Measurements from ENCODE around the gene P2RY8.
"Not testable (repeated sequence)": the region's sequence is repeated elsewhere in the genome, so short reads cannot be mapped to it uniquely, and the experiment has no call there.

The P2RY8 gene

GRCh38 chrX:1446984-1447968 is 89.7 kb downstream of the P2RY8 start:
- not testable (repeated sequence) for H4K5ac ChIP-seq (ENCODE audit: low read length); H3K9ac ChIP-seq (ENCODE audit: low read length); H3K27ac ChIP-seq (ENCODE audit: low read depth, low read length); H4K8ac ChIP-seq (ENCODE audit: low read depth, low read length); H3K18ac ChIP-seq (ENCODE audit: low read length); H3K27me3 ChIP-seq (ENCODE audit: insufficient read depth, low read length, poor library complexity); DNase-seq; H3K56ac ChIP-seq (ENCODE audit: low read length); H3K4me3 ChIP-seq (ENCODE audit: low read length); H3K4ac ChIP-seq (ENCODE audit: low read depth, low read length); H2BK120ac ChIP-seq (ENCODE audit: low read depth, low read length); H3K4me1 ChIP-seq (ENCODE audit: control insufficient read depth, low read depth, low read length); H3K23ac ChIP-seq (ENCODE audit: low read length); H3K4me2 ChIP-seq (ENCODE audit: low read length); H2BK5ac ChIP-seq (ENCODE audit: low read length); H2AK5ac ChIP-seq (ENCODE audit: low read length); H2BK15ac ChIP-seq (replicated peaks; ENCODE audit: low read depth); H3K36me3 ChIP-seq (ENCODE audit: control insufficient read depth, insufficient read depth, low read length)
- WGBS (ENCODE audit: extremely low coverage, insufficient coverage, low lambda C conversion rate), result no CpG with 5 or more reads among the region's 13 CpGs
- Histone ChIP-seq H3K79me2 (ENCODE audit: control insufficient read depth, insufficient read depth, low read length) (peaks cover 36% of the 10 kb centered on the region), H3K79me1 (ENCODE audit: low read length) (peaks cover 28% of the 10 kb centered on the region)

GRCh38 chrX:1444561-1445500 is 92.2 kb downstream of the P2RY8 start:
- Histone ChIP-seq H2AK5ac (ENCODE audit: low read length) (no peak overlapping the region), H3K18ac (ENCODE audit: low read length) (no peak overlapping the region), H3K4ac (ENCODE audit: low read depth, low read length) (no peak overlapping the region), H3K4me3 (ENCODE audit: low read length) (no peak overlapping the region), H3K79me1 (ENCODE audit: low read length) (peaks cover 23% of the 10 kb centered on the region), H4K5ac (ENCODE audit: low read length) (no peak overlapping the region), H3K27ac (ENCODE audit: low read depth, low read length) (no peak overlapping the region), H2BK15ac (replicated peaks; ENCODE audit: low read depth) (no peak overlapping the region), H3K4me2 (ENCODE audit: low read length) (no peak overlapping the region), H3K27me3 (ENCODE audit: insufficient read depth, low read length, poor library complexity) (no peaks in the 10 kb centered on the region), H4K8ac (ENCODE audit: low read depth, low read length) (no peak overlapping the region), H3K36me3 (ENCODE audit: control insufficient read depth, insufficient read depth, low read length) (peaks cover 2% of the 10 kb centered on the region), H2BK5ac (ENCODE audit: low read length) (no peak overlapping the region), H3K56ac (ENCODE audit: low read length) (no peak overlapping the region), H3K9ac (ENCODE audit: low read length) (no peak overlapping the region), H3K23ac (ENCODE audit: low read length) (no peak overlapping the region), H3K79me2 (ENCODE audit: control insufficient read depth, insufficient read depth, low read length) (peaks cover 21% of the 10 kb centered on the region), H3K4me1 (ENCODE audit: control insufficient read depth, low read depth, low read length) (no peaks in the 10 kb centered on the region), H2BK120ac (ENCODE audit: low read depth, low read length) (no peak overlapping the region)
- no CpG with 5 or more reads among the region's 19 CpGs for WGBS (ENCODE audit: extremely low coverage, insufficient coverage, low lambda C conversion rate)
- no peak for DNase-seq

- Histone ChIP-seq H3K79me2 (ENCODE audit: control insufficient read depth, insufficient read depth, low read length) (peaks cover 8% of the 10 kb centered on the region), H3K4me2 (ENCODE audit: low read length) (no peak overlapping the region), H3K9ac (ENCODE audit: low read length) (no peak overlapping the region), H3K56ac (ENCODE audit: low read length) (no peak overlapping the region), H3K4ac (ENCODE audit: low read depth, low read length) (no peak overlapping the region), H4K5ac (ENCODE audit: low read length) (no peak overlapping the region), H2BK5ac (ENCODE audit: low read length) (no peak overlapping the region), H3K4me1 (ENCODE audit: control insufficient read depth, low read depth, low read length) (no peaks in the 10 kb centered on the region), H3K36me3 (ENCODE audit: control insufficient read depth, insufficient read depth, low read length) (peaks cover 2% of the 10 kb centered on the region), H3K23ac (ENCODE audit: low read length) (no peak overlapping the region), H3K27ac (ENCODE audit: low read depth, low read length) (no peak overlapping the region), H2AK5ac (ENCODE audit: low read length) (no peak overlapping the region), H2BK120ac (ENCODE audit: low read depth, low read length) (no peak overlapping the region), H3K4me3 (ENCODE audit: low read length) (no peak overlapping the region), H4K8ac (ENCODE audit: low read depth, low read length) (no peak overlapping the region), H2BK15ac (replicated peaks; ENCODE audit: low read depth) (no peak overlapping the region), H3K18ac (ENCODE audit: low read length) (no peak overlapping the region), H3K27me3 (ENCODE audit: insufficient read depth, low read length, poor library complexity) (no peaks in the 10 kb centered on the region), H3K79me1 (ENCODE audit: low read length) (peaks cover 14% of the 10 kb centered on the region)
- no CpG with 5 or more reads among the region's 26 CpGs for WGBS (ENCODE audit: extremely low coverage, insufficient coverage, low lambda C conversion rate)
- no peak for DNase-seq
These were observed 93.4 kb downstream of the P2RY8 start for GRCh38 chrX:1443496-1444075.

DNA sequence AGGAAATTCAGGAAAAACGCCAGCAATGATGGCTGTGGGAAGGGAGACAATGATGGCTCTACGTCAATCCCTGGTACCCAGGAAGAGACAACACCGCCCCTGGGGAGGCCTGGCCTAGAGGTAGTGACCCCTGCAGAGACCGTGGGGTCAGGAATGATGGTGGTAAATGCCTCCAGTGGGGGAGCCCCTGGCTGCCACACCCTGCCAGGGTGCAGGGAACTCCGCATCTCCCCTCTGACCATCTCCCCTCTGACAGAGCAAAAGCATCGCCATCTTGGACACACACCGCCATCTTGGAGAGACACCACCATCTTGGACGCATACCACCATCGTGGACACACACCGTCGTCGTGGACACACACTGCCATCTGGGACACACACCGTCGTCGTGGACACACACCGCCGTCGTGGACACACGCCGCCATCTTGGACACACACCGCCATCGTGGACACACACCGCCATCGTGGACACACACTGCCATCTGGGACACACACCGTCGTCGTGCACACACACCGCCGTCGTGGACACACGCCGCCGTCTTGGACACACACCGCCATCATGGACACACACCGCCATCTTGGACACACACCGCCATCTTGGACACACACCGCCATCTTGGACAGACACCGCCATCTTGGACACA is 94.1 kb downstream of the P2RY8 start:
- Histone ChIP-seq H3K36me3 (ENCODE audit: control insufficient read depth, insufficient read depth, low read length) (no peaks in the 10 kb centered on the region), H3K4me2 (ENCODE audit: low read length) (no peak overlapping the region), H3K18ac (ENCODE audit: low read length) (no peak overlapping the region), H2BK120ac (ENCODE audit: low read depth, low read length) (no peak overlapping the region), H3K4me3 (ENCODE audit: low read length) (no peak overlapping the region), H2AK5ac (ENCODE audit: low read length) (no peak overlapping the region), H3K79me2 (ENCODE audit: control insufficient read depth, insufficient read depth, low read length) (peaks cover 4% of the 10 kb centered on the region), H3K23ac (ENCODE audit: low read length) (no peak overlapping the region), H3K79me1 (ENCODE audit: low read length) (peaks cover 9% of the 10 kb centered on the region), H3K4me1 (ENCODE audit: control insufficient read depth, low read depth, low read length) (no peaks in the 10 kb centered on the region), H2BK5ac (ENCODE audit: low read length) (no peak overlapping the region), H3K27me3 (ENCODE audit: insufficient read depth, low read length, poor library complexity) (no peaks in the 10 kb centered on the region), H2BK15ac (replicated peaks; ENCODE audit: low read depth) (no peak overlapping the region), H4K8ac (ENCODE audit: low read depth, low read length) (no peak overlapping the region), H4K5ac (ENCODE audit: low read length) (no peak overlapping the region), H3K9ac (ENCODE audit: low read length) (no peak overlapping the region), H3K27ac (ENCODE audit: low read depth, low read length) (no peak overlapping the region), H3K56ac (ENCODE audit: low read length) (no peak overlapping the region), H3K4ac (ENCODE audit: low read depth, low read length) (no peak overlapping the region)
- no peak for DNase-seq
- WGBS (ENCODE audit: extremely low coverage, insufficient coverage, low lambda C conversion rate), result no CpG with 5 or more reads among the region's 38 CpGs

- no CpG with 5 or more reads among the region's 18 CpGs for WGBS (ENCODE audit: extremely low coverage, insufficient coverage, low lambda C conversion rate)
- Histone ChIP-seq H3K4me1 (ENCODE audit: control insufficient read depth, low read depth, low read length) (no peaks in the 10 kb centered on the region), H2BK15ac (replicated peaks; ENCODE audit: low read depth) (no peak overlapping the region), H3K9ac (ENCODE audit: low read length) (no peak overlapping the region), H3K36me3 (ENCODE audit: control insufficient read depth, insufficient read depth, low read length) (no peaks in the 10 kb centered on the region), H3K4ac (ENCODE audit: low read depth, low read length) (no peak overlapping the region), H3K4me2 (ENCODE audit: low read length) (no peak overlapping the region), H3K18ac (ENCODE audit: low read length) (no peak overlapping the region), H3K56ac (ENCODE audit: low read length) (no peak overlapping the region), H3K79me2 (ENCODE audit: control insufficient read depth, insufficient read depth, low read length) (peaks cover 4% of the 10 kb centered on the region), H3K27me3 (ENCODE audit: insufficient read depth, low read length, poor library complexity) (no peaks in the 10 kb centered on the region), H3K27ac (ENCODE audit: low read depth, low read length) (no peak overlapping the region), H3K4me3 (ENCODE audit: low read length) (no peak overlapping the region), H2BK5ac (ENCODE audit: low read length) (no peak overlapping the region), H4K5ac (ENCODE audit: low read length) (no peak overlapping the region), H3K79me1 (ENCODE audit: low read length) (peaks cover 6% of the 10 kb centered on the region), H4K8ac (ENCODE audit: low read depth, low read length) (no peak overlapping the region), H2AK5ac (ENCODE audit: low read length) (no peak overlapping the region), H3K23ac (ENCODE audit: low read length) (no peak overlapping the region), H2BK120ac (ENCODE audit: low read depth, low read length) (no peak overlapping the region)
- DNase-seq, result no peak
These were observed 94.8 kb downstream of the P2RY8 start for GRCh38 chrX:1442016-1442665.
